GM19328 (cell line): Measurements from ENCODE around the gene FCHSD1.

Experiments used
- ATAC-seq: cut with Tn5 transposase; IDR thresholded peaks from one replicate; pipeline ENCODE4 v1.9.1; 2021; ENCODE audit warnings: mild to moderate bottlenecking, moderate library complexity; ENCODE audit not compliant: unreplicated experiment

FCHSD1 gene

GRCh38 chr5:141650851-141651727 lies at the start of gene FCHSD1:
TSS of gene FCHSD1 (minus strand) at chr5:141651418. CDS start at chr5:141651368, 50 bp downstream.
- peak; percentile 95 for ATAC-seq

GRCh38 chr5:141697586-141697985 lies 46.4 kb upstream of the FCHSD1 start:
- ATAC-seq = no peak

- ATAC-seq = no peak
These were observed 45.2 kb upstream of the FCHSD1 start for GRCh38 chr5:141696431-141696830.

- no peak for ATAC-seq
These were observed 44.5 kb upstream of the FCHSD1 start for GRCh38 chr5:141695627-141696215.

- ATAC-seq = no peak
These were observed 43.3 kb upstream of the FCHSD1 start for GRCh38 chr5:141694479-141694878.

GRCh38 chr5:141692919-141693725 lies 41.9 kb upstream of the FCHSD1 start:
- no peak for ATAC-seq

GRCh38 chr5:141692533-141692888 lies 41.3 kb upstream of the FCHSD1 start:
- ATAC-seq = no peak

GRCh38 chr5:141691867-141692532 lies 40.8 kb upstream of the FCHSD1 start:
- peak; percentile 83 for ATAC-seq

GRCh38 chr5:141691286-141691866 lies 40.2 kb upstream of the FCHSD1 start:
- no peak for ATAC-seq

- no peak for ATAC-seq
These were observed 35.6 kb upstream of the FCHSD1 start for GRCh38 chr5:141686648-141687416.

- no peak for ATAC-seq
These were observed 34.4 kb upstream of the FCHSD1 start for GRCh38 chr5:141685591-141685990.

GRCh38 chr5:141683596-141684141 lies 32.5 kb upstream of the FCHSD1 start:
- no peak for ATAC-seq

GRCh38 chr5:141681695-141682641 lies 30.8 kb upstream of the FCHSD1 start, which contains the start of gene ARAP3:
TSS of gene ARAP3 (minus strand) at chr5:141682230. CDS start at chr5:141680486, 1,744 bp downstream.
- no peak for ATAC-seq

- ATAC-seq = no peak
These were observed 30.1 kb upstream of the FCHSD1 start for GRCh38 chr5:141681295-141681694.

GRCh38 chr5:141680751-141681201 lies 29.6 kb upstream of the FCHSD1 start:
- no peak for ATAC-seq

- no peak for ATAC-seq
These were observed 29.0 kb upstream of the FCHSD1 start for GRCh38 chr5:141680178-141680577.

GRCh38 chr5:141677415-141677814 lies 26.2 kb upstream of the FCHSD1 start:
- no peak for ATAC-seq

- ATAC-seq = no peak
These were observed 24.5 kb upstream of the FCHSD1 start for GRCh38 chr5:141675672-141676071.
